Measurements from ENCODE around the gene SPRR2A.

The SPRR2A gene

DNA sequence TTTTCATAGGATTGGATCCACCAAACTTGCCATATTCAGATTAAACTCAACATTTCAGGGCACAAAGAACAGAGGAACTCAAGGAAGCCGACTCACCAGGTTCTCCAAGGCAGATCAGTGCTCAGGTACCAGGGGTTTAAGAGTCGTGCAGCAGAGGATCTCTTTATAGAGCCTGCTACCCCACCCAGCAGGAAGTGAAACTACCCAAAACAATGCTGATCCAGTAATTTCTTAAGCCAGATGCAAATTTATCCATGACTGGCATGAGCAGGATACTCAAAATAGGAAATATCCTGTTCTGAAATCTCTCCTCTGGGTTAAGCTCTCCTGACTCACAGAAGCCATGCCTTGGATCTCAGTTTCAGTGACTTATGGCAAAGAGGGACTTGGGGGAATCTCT lies at the start of gene SPRR2A:
Gene SPRR2A (minus strand): TSS at position 138 of the 400 bp plus-strand sequence. CDS start 777 bp downstream, outside the sequence.
- DNase-seq (ENCODE audit: low read depth): peak; percentile 66
- H3K4me3 ChIP-seq (ENCODE audit: low read length): no peak within 1 kb of the TSS
- TF ChIP-seq, protein P1, sequence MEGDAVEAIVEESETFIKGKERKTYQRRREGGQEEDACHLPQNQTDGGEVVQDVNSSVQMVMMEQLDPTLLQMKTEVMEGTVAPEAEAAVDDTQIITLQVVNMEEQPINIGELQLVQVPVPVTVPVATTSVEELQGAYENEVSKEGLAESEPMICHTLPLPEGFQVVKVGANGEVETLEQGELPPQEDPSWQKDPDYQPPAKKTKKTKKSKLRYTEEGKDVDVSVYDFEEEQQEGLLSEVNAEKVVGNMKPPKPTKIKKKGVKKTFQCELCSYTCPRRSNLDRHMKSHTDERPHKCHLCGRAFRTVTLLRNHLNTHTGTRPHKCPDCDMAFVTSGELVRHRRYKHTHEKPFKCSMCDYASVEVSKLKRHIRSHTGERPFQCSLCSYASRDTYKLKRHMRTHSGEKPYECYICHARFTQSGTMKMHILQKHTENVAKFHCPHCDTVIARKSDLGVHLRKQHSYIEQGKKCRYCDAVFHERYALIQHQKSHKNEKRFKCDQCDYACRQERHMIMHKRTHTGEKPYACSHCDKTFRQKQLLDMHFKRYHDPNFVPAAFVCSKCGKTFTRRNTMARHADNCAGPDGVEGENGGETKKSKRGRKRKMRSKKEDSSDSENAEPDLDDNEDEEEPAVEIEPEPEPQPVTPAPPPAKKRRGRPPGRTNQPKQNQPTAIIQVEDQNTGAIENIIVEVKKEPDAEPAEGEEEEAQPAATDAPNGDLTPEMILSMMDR (IDR thresholded peaks at IDR 0.05; ENCODE audit: insufficient read depth, low read depth, low read length, missing control alignments): no peak

DNA sequence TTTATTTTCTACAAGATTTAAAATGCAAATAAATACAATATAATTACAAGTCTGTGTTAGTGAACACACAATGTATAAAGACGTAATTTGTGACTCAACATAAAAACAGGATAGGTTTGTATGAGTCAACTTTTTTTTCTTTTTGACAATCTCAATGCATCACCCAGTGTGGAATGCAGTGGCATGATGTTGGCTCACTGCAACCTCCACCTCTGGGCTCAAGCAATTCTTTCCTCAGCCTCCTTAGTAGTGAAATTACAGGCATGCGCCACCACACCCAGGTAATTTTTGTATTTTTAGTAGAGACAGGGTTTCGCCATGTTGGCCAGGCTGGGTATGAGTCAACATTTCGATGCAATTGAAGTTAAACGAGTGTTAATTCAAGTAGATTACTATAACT lies 42.9 kb upstream of the SPRR2A start:
- H3K4me3 ChIP-seq (ENCODE audit: low read length): no peak overlapping the region
- DNase-seq (ENCODE audit: low read depth): peak; percentile 98
- TF ChIP-seq, protein P1 (IDR thresholded peaks at IDR 0.05; ENCODE audit: insufficient read depth, low read depth, low read length, missing control alignments): no peak

DNA sequence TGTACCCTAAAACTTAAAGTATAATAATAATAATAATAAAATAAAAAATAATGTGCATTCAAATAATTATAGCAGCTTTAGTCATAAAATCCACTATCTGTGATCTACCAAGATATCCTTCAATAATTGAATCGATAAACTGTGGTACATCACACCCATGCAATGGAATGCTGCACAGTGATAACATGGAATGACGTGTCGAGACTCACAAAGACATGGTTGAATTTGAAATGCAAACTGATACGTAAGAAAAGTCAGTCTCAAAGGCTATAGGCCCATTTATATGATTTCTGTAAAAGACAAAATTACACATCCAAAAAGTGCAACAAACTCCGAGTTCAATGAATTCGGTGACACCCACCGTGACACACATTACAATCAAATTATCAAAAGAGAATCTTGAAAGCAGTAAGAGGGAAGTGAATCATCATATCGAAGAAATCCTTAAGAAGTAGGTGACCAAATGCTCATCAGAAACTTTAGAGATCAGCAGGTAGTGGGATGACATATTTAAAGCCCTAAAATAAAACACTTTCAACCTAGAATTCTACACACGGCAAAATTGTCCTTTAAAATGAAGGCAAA lies 42.2 kb upstream of the SPRR2A start:
- no peak overlapping the region for H3K4me3 ChIP-seq (ENCODE audit: low read length)
- TF ChIP-seq, protein P1 (IDR thresholded peaks at IDR 0.05; ENCODE audit: insufficient read depth, low read depth, low read length, missing control alignments): no peak
- peak; percentile 39 for DNase-seq (ENCODE audit: low read depth)

DNA sequence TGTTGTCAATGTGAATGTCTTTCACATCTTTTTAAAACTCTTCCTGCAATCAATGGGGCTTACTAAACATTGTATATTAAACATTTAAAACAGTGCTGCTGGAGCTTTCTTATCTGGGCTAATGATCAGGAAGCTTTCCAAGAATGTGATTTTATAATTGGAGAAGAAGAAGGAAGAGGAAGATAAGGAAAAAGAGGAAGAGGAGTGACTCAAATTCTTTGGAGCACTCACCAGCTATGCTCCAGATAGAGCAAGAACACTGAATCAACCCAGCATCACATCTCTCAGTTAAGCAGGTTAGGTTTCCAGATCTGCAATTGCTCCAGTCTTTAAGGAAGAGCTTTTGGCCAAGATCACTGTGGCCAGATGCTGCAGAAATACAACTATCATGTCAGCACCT lies 38.5 kb upstream of the SPRR2A start:
- no peak overlapping the region for H3K4me3 ChIP-seq (ENCODE audit: low read length)
- TF ChIP-seq, protein P1 (IDR thresholded peaks at IDR 0.05; ENCODE audit: insufficient read depth, low read depth, low read length, missing control alignments): no peak

DNA sequence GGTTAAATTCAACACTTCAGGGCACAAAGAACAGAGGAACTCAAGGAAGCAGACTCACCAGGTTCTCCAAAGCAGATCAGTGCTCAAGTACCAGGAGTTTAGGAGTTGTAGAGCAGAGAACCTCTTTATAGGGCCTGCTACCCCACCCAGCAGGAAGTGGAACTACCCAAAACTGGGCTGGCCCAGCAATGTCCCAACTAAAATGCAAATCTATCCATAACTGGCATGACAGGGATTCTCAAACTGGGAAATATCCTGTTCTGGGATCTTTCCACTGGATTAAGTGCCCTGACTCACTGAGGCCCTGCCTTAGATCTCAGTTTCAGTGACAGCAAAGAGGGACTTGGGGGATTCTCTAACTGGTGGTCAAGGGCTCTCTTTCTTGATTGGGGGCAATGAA lies 37.1 kb upstream of the SPRR2A start, which contains the start of gene SPRR2E:
Gene SPRR2E (minus strand): TSS at position 101 of the 400 bp plus-strand sequence. CDS start 775 bp downstream, outside the sequence.
- TF ChIP-seq, protein P1 (IDR thresholded peaks at IDR 0.05; ENCODE audit: insufficient read depth, low read depth, low read length, missing control alignments): no peak
- peak; percentile 33 for DNase-seq (ENCODE audit: low read depth)
- H3K4me3 ChIP-seq (ENCODE audit: low read length): no peak within 1 kb of the TSS

More for the DNA sequence above, 38.5 kb upstream of the SPRR2A start:
- DNase-seq (ENCODE audit: low read depth): no peak

DNA sequence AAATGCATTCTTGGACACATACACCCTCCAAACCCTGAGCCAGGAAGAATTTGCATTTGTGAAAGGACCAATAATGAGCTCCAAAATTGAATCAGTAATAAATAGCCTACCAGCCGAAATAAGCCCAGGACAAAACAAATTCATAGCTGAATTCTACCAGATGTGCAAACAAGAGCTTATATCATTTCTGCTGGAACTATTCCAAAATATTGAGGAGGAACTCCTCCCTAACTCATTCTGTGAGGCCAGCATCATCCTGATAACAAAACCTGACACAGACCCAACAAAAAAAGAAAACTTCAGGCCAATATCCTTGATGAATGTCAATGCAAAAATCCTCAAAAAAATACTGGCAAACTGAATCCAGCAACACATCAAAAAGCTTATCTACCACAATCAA lies 30.3 kb upstream of the SPRR2A start:
- DNase-seq (ENCODE audit: low read depth): no peak

More for the DNA sequence above, 30.3 kb upstream of the SPRR2A start:
- no peak overlapping the region for H3K4me3 ChIP-seq (ENCODE audit: low read length)
- TF ChIP-seq, protein P1 (IDR thresholded peaks at IDR 0.05; ENCODE audit: insufficient read depth, low read depth, low read length, missing control alignments): no peak

All from epithelial cell of esophagus (primary cell).